Ishikawa (cell line): ENCODE results near the gene ID1.

Experiments used
- RAD21 ChIP-seq: IDR thresholded peaks from 2 replicates; pipeline ENCODE4 v1.6.1; 2012; ENCODE audit warnings: low read depth
- TF ChIP-seq, protein P1 (sequence below): IDR thresholded peaks from 2 replicates; pipeline ENCODE4 v1.6.1; 2012; ENCODE audit warnings: low read depth, mild to moderate bottlenecking

GRCh38 chr20:31654534-31654933 lies 49.4 kb downstream of the ID1 start:
- no peak for TF ChIP-seq RAD21
- TF ChIP-seq, protein P1, sequence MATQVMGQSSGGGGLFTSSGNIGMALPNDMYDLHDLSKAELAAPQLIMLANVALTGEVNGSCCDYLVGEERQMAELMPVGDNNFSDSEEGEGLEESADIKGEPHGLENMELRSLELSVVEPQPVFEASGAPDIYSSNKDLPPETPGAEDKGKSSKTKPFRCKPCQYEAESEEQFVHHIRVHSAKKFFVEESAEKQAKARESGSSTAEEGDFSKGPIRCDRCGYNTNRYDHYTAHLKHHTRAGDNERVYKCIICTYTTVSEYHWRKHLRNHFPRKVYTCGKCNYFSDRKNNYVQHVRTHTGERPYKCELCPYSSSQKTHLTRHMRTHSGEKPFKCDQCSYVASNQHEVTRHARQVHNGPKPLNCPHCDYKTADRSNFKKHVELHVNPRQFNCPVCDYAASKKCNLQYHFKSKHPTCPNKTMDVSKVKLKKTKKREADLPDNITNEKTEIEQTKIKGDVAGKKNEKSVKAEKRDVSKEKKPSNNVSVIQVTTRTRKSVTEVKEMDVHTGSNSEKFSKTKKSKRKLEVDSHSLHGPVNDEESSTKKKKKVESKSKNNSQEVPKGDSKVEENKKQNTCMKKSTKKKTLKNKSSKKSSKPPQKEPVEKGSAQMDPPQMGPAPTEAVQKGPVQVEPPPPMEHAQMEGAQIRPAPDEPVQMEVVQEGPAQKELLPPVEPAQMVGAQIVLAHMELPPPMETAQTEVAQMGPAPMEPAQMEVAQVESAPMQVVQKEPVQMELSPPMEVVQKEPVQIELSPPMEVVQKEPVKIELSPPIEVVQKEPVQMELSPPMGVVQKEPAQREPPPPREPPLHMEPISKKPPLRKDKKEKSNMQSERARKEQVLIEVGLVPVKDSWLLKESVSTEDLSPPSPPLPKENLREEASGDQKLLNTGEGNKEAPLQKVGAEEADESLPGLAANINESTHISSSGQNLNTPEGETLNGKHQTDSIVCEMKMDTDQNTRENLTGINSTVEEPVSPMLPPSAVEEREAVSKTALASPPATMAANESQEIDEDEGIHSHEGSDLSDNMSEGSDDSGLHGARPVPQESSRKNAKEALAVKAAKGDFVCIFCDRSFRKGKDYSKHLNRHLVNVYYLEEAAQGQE = no peak
